SK-N-SH (cell line): Measurements from ENCODE around the gene SETX. TPM values are rescaled to one million over a fixed set of nuclear protein-coding genes. Genes with fewer than 3 reads are reported as not detected.

ENCODE experiments used
- CTCF ChIA-PET: fragments of 300-600, 350-600 bp; formaldehyde crosslinking; extraction: SDS; loops from one replicate; lab custom pipeline; 2021; lab: Yijun Ruan, JAX
- POLR2A ChIA-PET: fragments of 350-600 bp; sonication (Branson Sonifier 250); formaldehyde crosslinking; extraction: SDS; loops from one replicate; lab custom pipeline; 2020; ENCODE audit warnings: antibody characterized with exemption, inconsistent platforms; lab: Yijun Ruan, JAX
- DNase-seq: peaks from one replicate; pipeline ENCODE4 v3.0.0; 2012
- H2AFZ ChIP-seq: fragments of 200-600 bp; sonication (generic); 2 replicates; pipeline ENCODE4 v1.8.1; 2016; ENCODE audit warnings: antibody characterized with exemption, mild to moderate bottlenecking, low read depth
- H3F3A ChIP-seq: fragments of 200-600 bp; sonication (generic); replicated peaks from 2 replicates; pipeline ENCODE3; 2016; ENCODE audit warnings: antibody characterized with exemption, mild to moderate bottlenecking; ENCODE audit not compliant: insufficient read depth
- H3K27ac ChIP-seq, 2 experiments: fragments of 200-500 bp in 1 of 2; fragments of 200-600 bp in 1 of 2; sonication (Bioruptor generic) in 1 of 2; sonication (generic), shearing (Covaris generic) in 1 of 2; 2 replicates each; pipeline versions ENCODE4 v1.5.1 to v1.6.1; 2014 to 2016; ENCODE audit warnings: low read depth in 2 of 2, inconsistent platforms in 1 of 2, low read length in 1 of 2, mild to moderate bottlenecking in 1 of 2, mixed read lengths in 1 of 2
- H3K27me3 ChIP-seq: fragments of 200-600 bp; sonication (generic), shearing (Covaris generic); 2 replicates; pipeline ENCODE4 v1.6.1; 2016; ENCODE audit warnings: mixed run types; ENCODE audit not compliant: insufficient read depth
- H3K36me3 ChIP-seq, 2 experiments: fragments of 200-500 bp in 1 of 2; fragments of 200-600 bp in 1 of 2; sonication (Bioruptor generic) in 1 of 2; sonication (generic) in 1 of 2; replicated peaks in 1 of 2; 2 replicates each; pipeline versions ENCODE3 to v1.5.1; 2014 to 2016; ENCODE audit warnings: low read length in 1 of 2, mild to moderate bottlenecking in 1 of 2; ENCODE audit not compliant: insufficient read depth in 2 of 2, control insufficient read depth in 1 of 2
- H3K4me1 ChIP-seq, 2 experiments: fragments of 200-500 bp in 1 of 2; fragments of 200-600 bp in 1 of 2; sonication (Bioruptor generic) in 1 of 2; sonication (generic), shearing (Covaris generic) in 1 of 2; 2 replicates each; pipeline versions ENCODE4 v1.5.1 to v1.6.1; 2014 to 2016; ENCODE audit warnings: low read depth in 1 of 2, low read length in 1 of 2, mixed run types in 1 of 2; ENCODE audit not compliant: insufficient read depth in 2 of 2, control insufficient read depth in 1 of 2
- H3K4me2 ChIP-seq: fragments of 200-600 bp; sonication (generic), shearing (Covaris generic); 2 replicates; pipeline ENCODE4 v1.6.1; 2017; ENCODE audit warnings: mixed run types
- H3K4me3 ChIP-seq, 2 experiments: fragments of 200-500 bp in 1 of 2; fragments of 200-600 bp in 1 of 2; sonication (Bioruptor generic) in 1 of 2; sonication (generic), shearing (Covaris generic) in 1 of 2; 2 replicates each; pipeline versions ENCODE4 v1.5.1 to v1.8.1; 2014 to 2016; ENCODE audit warnings: low read depth in 2 of 2, inconsistent platforms in 1 of 2, low read length in 1 of 2, mild to moderate bottlenecking in 1 of 2, mixed read lengths in 1 of 2, moderate library complexity in 1 of 2
- H3K79me2 ChIP-seq: fragments of 200-600 bp; sonication (generic); 2 replicates; pipeline ENCODE4 v1.8.1; 2017; ENCODE audit warnings: mild to moderate bottlenecking; ENCODE audit not compliant: insufficient read depth
- H3K9ac ChIP-seq: fragments of 200-600 bp; sonication (generic); 2 replicates; pipeline ENCODE4 v1.6.1; 2017; ENCODE audit warnings: mixed run types
- H3K9me2 ChIP-seq: fragments of 200-600 bp; sonication (generic); 2 replicates; pipeline ENCODE4 v1.6.1; 2017; ENCODE audit warnings: mixed run types
- H3K9me3 ChIP-seq: fragments of 200-600 bp; sonication (generic); 2 replicates; pipeline ENCODE4 v1.6.1; 2017; ENCODE audit warnings: mixed run types, mild to moderate bottlenecking, moderate library complexity
- H4K20me1 ChIP-seq: fragments of 200-600 bp; sonication (generic); 2 replicates; pipeline ENCODE4 v1.6.1; 2017; ENCODE audit warnings: mild to moderate bottlenecking, mixed run types; ENCODE audit not compliant: insufficient read depth
- CHD2 ChIP-seq: fragments of 150-350 bp; IDR thresholded peaks from 2 replicates; pipeline ENCODE4 v1.6.1; 2018; ENCODE audit warnings: low read length; ENCODE audit not compliant: partially characterized antibody
- ELF1 ChIP-seq: IDR thresholded peaks from 2 replicates; pipeline ENCODE4 v1.4.0; 2012
- FOXJ3 ChIP-seq: sonication (generic); formaldehyde crosslinking; IDR thresholded peaks from 2 replicates; pipeline ENCODE4 v1.5.1; 2020; ENCODE audit warnings: mild to moderate bottlenecking, missing genetic modification reagents
- IRF3 ChIP-seq: fragments of 150-350 bp; IDR thresholded peaks from 2 replicates; pipeline ENCODE4 v1.6.1; 2016; ENCODE audit warnings: mild to moderate bottlenecking, low read depth, low read length
- MXI1 ChIP-seq: IDR thresholded peaks from 2 replicates; pipeline ENCODE4 v1.6.1; 2012; ENCODE audit warnings: mild to moderate bottlenecking, low read depth, low read length, improper control_type of control experiment
- RAD21 ChIP-seq: IDR thresholded peaks from 2 replicates; pipeline ENCODE4 v1.6.1; 2012; ENCODE audit warnings: mild to moderate bottlenecking, low read length
- RCOR1 ChIP-seq: fragments of 150-350 bp; IDR thresholded peaks from 2 replicates; pipeline ENCODE4 v1.6.1; 2017; ENCODE audit warnings: antibody characterized with exemption, low read length
- SMC3 ChIP-seq: IDR thresholded peaks from 2 replicates; pipeline ENCODE4 v1.6.1; 2012; ENCODE audit warnings: low read depth, low read length, improper control_type of control experiment
- TAF1 ChIP-seq: IDR thresholded peaks from 2 replicates; pipeline ENCODE4 v1.6.1; 2012; ENCODE audit warnings: low read depth, mild to moderate bottlenecking, low read length, moderate library complexity, borderline replicate concordance
- TEAD4 ChIP-seq: IDR thresholded peaks from 2 replicates; pipeline ENCODE4 v1.4.0; 2012; ENCODE audit warnings: mild to moderate bottlenecking, borderline replicate concordance; ENCODE audit not compliant: insufficient read depth
- WGBS: methylation state at CpG from one replicate; pipeline ENCODE4 v1.1.6; 2017; ENCODE audit warnings: low lambda C conversion rate; 5-methylcytosine and 5-hydroxymethylcytosine counted together
- polyA plus RNA-seq, 3 experiments: library from polyadenylated mRNA; depleted of rRNA; stranded (reverse); fragments of >200 nt; gene quantifications; 2 replicates each; pipeline ENCODE4 v1.2.3, GENCODE V29; 2012
- TF ChIP-seq, protein P1 (sequence below): IDR thresholded peaks from 2 replicates; pipeline ENCODE4 v1.4.0; 2012; ENCODE audit warnings: low read depth, borderline replicate concordance
- TF ChIP-seq, protein P2 (sequence below): IDR thresholded peaks from 2 replicates; pipeline ENCODE4 v1.6.1; 2012; ENCODE audit warnings: mild to moderate bottlenecking, low read depth, low read length, moderate library complexity
- TF ChIP-seq, protein P3 (sequence below): fragments of 200-600 bp; sonication (generic); IDR thresholded peaks from 2 replicates; pipeline ENCODE4 v1.6.1; 2017; ENCODE audit warnings: antibody characterized with exemption, mild to moderate bottlenecking, moderate library complexity

Gene SETX
- polyA plus RNA-seq, 1 of the 3 experiments (the other 2 are of a cell fraction) = 12.3 TPM

- no peak for TF ChIP-seq IRF3
Observed at GRCh38 chr9:132365986-132366385, 11.2 kb upstream of the SETX start (continued).

DNA sequence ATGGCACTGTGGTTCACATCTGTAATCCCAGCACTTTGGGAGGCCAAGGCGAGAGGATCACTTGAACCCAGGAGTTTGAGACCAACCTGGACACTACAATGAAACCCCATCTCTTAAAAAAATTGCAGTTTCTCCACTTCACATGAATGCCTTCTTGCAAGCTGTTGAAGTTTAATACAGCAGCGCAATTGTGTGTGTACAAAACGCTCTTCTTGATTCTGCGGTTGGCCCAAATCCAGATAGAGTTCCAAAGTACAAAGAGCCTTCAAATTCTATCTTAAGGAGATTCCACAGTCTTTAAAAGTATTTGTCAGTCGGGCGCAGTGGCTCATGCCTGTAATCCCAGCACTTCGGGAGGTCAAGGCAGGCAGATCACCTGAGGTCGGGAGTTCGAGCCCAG is 9.3 kb upstream of the SETX start:
- POLR2A ChIA-PET = no interaction called here
- TF ChIP-seq TAF1 (no peak), MXI1 (no peak), CHD2 (no peak)
- TF ChIP-seq, protein P1, sequence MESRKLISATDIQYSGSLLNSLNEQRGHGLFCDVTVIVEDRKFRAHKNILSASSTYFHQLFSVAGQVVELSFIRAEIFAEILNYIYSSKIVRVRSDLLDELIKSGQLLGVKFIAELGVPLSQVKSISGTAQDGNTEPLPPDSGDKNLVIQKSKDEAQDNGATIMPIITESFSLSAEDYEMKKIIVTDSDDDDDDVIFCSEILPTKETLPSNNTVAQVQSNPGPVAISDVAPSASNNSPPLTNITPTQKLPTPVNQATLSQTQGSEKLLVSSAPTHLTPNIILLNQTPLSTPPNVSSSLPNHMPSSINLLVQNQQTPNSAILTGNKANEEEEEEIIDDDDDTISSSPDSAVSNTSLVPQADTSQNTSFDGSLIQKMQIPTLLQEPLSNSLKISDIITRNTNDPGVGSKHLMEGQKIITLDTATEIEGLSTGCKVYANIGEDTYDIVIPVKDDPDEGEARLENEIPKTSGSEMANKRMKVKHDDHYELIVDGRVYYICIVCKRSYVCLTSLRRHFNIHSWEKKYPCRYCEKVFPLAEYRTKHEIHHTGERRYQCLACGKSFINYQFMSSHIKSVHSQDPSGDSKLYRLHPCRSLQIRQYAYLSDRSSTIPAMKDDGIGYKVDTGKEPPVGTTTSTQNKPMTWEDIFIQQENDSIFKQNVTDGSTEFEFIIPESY = no peak
- H3K9ac ChIP-seq = no peak overlapping the region
- H3F3A ChIP-seq = peaks cover 8% of the 10 kb centered on the region
- no peak overlapping the region for H2AFZ ChIP-seq
- 93% methylated on average over 9 of the region's 9 CpGs for WGBS
- no peak overlapping the region for H3K4me3 ChIP-seq
- H3K4me1 ChIP-seq = no peaks in the 10 kb centered on the region; a peak in 1 of 4 replicates
- no peaks in the 10 kb centered on the region for H4K20me1 ChIP-seq
- no peak for DNase-seq
- CTCF ChIA-PET = no interaction called here
- H3K79me2 ChIP-seq = no peaks in the 10 kb centered on the region
- H3K27ac ChIP-seq = no peak overlapping the region
- no peak overlapping the region for H3K4me2 ChIP-seq
- no peaks in the 10 kb centered on the region for H3K9me2 ChIP-seq
- no peaks in the 10 kb centered on the region for H3K9me3 ChIP-seq
- H3K36me3 ChIP-seq = no peaks in the 10 kb centered on the region
- H3K27me3 ChIP-seq = no peaks in the 10 kb centered on the region

DNA sequence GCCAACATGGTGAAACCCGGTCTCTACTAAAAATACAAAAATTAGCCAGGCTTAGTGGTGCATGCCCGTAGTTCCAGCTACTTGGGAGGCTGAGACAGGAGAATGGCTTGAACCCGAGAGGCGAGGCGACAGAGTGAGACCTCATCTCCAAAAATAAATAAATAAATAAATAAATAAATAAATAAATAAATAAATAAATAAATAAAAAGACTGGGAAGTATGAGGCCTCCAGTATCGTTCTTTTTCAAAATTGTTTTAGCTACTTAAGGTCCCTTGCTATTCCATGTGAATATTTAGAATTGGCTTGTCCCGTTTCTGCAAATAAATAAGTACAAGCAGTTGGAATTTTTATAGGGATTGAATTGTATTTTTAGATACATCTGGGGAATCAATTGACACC is 3.0 kb upstream of the SETX start:
- Histone ChIP-seq H2AFZ (no peak overlapping the region), H3K27ac (no peak overlapping the region), H3K9me2 (no peaks in the 10 kb centered on the region), H3K9me3 (no peaks in the 10 kb centered on the region), H3F3A (peaks cover 3% of the 10 kb centered on the region), H3K4me2 (no peak overlapping the region), H3K27me3 (no peaks in the 10 kb centered on the region), H3K36me3 (peaks cover 5 to 8% of the 10 kb centered on the region in 2 experiments), H3K4me3 (no peak overlapping the region)
- POLR2A ChIA-PET = no interaction called here
- CTCF ChIA-PET = no interaction called here
- TF ChIP-seq, protein P2, sequence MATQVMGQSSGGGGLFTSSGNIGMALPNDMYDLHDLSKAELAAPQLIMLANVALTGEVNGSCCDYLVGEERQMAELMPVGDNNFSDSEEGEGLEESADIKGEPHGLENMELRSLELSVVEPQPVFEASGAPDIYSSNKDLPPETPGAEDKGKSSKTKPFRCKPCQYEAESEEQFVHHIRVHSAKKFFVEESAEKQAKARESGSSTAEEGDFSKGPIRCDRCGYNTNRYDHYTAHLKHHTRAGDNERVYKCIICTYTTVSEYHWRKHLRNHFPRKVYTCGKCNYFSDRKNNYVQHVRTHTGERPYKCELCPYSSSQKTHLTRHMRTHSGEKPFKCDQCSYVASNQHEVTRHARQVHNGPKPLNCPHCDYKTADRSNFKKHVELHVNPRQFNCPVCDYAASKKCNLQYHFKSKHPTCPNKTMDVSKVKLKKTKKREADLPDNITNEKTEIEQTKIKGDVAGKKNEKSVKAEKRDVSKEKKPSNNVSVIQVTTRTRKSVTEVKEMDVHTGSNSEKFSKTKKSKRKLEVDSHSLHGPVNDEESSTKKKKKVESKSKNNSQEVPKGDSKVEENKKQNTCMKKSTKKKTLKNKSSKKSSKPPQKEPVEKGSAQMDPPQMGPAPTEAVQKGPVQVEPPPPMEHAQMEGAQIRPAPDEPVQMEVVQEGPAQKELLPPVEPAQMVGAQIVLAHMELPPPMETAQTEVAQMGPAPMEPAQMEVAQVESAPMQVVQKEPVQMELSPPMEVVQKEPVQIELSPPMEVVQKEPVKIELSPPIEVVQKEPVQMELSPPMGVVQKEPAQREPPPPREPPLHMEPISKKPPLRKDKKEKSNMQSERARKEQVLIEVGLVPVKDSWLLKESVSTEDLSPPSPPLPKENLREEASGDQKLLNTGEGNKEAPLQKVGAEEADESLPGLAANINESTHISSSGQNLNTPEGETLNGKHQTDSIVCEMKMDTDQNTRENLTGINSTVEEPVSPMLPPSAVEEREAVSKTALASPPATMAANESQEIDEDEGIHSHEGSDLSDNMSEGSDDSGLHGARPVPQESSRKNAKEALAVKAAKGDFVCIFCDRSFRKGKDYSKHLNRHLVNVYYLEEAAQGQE = no peak
- no peak for TF ChIP-seq ELF1
- no peak for TF ChIP-seq TEAD4
- TF ChIP-seq RAD21 = no peak
- TF ChIP-seq, protein P3, sequence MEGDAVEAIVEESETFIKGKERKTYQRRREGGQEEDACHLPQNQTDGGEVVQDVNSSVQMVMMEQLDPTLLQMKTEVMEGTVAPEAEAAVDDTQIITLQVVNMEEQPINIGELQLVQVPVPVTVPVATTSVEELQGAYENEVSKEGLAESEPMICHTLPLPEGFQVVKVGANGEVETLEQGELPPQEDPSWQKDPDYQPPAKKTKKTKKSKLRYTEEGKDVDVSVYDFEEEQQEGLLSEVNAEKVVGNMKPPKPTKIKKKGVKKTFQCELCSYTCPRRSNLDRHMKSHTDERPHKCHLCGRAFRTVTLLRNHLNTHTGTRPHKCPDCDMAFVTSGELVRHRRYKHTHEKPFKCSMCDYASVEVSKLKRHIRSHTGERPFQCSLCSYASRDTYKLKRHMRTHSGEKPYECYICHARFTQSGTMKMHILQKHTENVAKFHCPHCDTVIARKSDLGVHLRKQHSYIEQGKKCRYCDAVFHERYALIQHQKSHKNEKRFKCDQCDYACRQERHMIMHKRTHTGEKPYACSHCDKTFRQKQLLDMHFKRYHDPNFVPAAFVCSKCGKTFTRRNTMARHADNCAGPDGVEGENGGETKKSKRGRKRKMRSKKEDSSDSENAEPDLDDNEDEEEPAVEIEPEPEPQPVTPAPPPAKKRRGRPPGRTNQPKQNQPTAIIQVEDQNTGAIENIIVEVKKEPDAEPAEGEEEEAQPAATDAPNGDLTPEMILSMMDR = no peak
- no peak for TF ChIP-seq SMC3
- no peak for TF ChIP-seq RCOR1
- TF ChIP-seq FOXJ3 (CRISPR knock-in tag) = no peak
- no peak for TF ChIP-seq IRF3
- TF ChIP-seq, all 33 proteins: peak for 0
- DNase-seq = no peak
- H3K4me1 ChIP-seq = peaks cover 5 to 11% of the 10 kb centered on the region in 2 experiments
- H3K79me2 ChIP-seq = peaks cover 20% of the 10 kb centered on the region
- no peak overlapping the region for H3K9ac ChIP-seq
- H4K20me1 ChIP-seq = peaks cover 6% of the 10 kb centered on the region; the same call in 1 of the 2 replicates
- 95% methylated on average over 7 of the region's 7 CpGs for WGBS
